GM19463 (cell line): ENCODE results near the gene MRGPRX2.

Source experiments
- ATAC-seq: cut with Tn5 transposase; IDR thresholded peaks from one replicate; pipeline ENCODE4 v1.9.1; 2021; ENCODE audit warnings: mild to moderate bottlenecking, moderate library complexity; ENCODE audit not compliant: unreplicated experiment

MRGPRX2 gene

GRCh38 chr11:19076744-19077589, 16.4 kb upstream of the MRGPRX2 start:
- no peak for ATAC-seq

- ATAC-seq, result no peak
Observed at GRCh38 chr11:19075636-19076035, 15.1 kb upstream of the MRGPRX2 start.

- ATAC-seq, result no peak
Observed at GRCh38 chr11:19073454-19074415, 13.2 kb upstream of the MRGPRX2 start.

- ATAC-seq, result no peak
Observed at GRCh38 chr11:19072464-19072863, 11.9 kb upstream of the MRGPRX2 start.

GRCh38 chr11:19071255-19071654, 10.7 kb upstream of the MRGPRX2 start:
- ATAC-seq, result peak; percentile 96

GRCh38 chr11:19059833-19060232, 684 bp downstream of the MRGPRX2 start:
- no peak for ATAC-seq

- ATAC-seq, result no peak
Observed at GRCh38 chr11:19055905-19056304, 4.6 kb downstream of the MRGPRX2 start.

- no peak for ATAC-seq
Observed at GRCh38 chr11:19055016-19055415, 5.5 kb downstream of the MRGPRX2 start.

- no peak for ATAC-seq
Observed at GRCh38 chr11:19053909-19054308, 6.6 kb downstream of the MRGPRX2 start.

GRCh38 chr11:19050281-19050680, 10.2 kb downstream of the MRGPRX2 start:
- ATAC-seq, result no peak

- no peak for ATAC-seq
Observed at GRCh38 chr11:19049351-19049750, 11.2 kb downstream of the MRGPRX2 start.

- ATAC-seq, result no peak
Observed at GRCh38 chr11:19040051-19040450, 20.5 kb downstream of the MRGPRX2 start.

GRCh38 chr11:19039409-19039808, 21.1 kb downstream of the MRGPRX2 start:
- ATAC-seq, result no peak

- no peak for ATAC-seq
Observed at GRCh38 chr11:19032990-19033389, 27.5 kb downstream of the MRGPRX2 start.

GRCh38 chr11:19027829-19028595, 32.5 kb downstream of the MRGPRX2 start:
- no peak for ATAC-seq

GRCh38 chr11:19026862-19027261, 33.7 kb downstream of the MRGPRX2 start:
- ATAC-seq, result no peak

- no peak for ATAC-seq
Observed at GRCh38 chr11:19025481-19026406, 34.8 kb downstream of the MRGPRX2 start.

- ATAC-seq, result no peak
Observed at GRCh38 chr11:19020831-19021230, 39.7 kb downstream of the MRGPRX2 start.

GRCh38 chr11:19018901-19019300, 41.6 kb downstream of the MRGPRX2 start:
- no peak for ATAC-seq
